GM18861 (cell line): ENCODE data around the gene NCAPH2.

Experiments used
- ATAC-seq: cut with Tn5 transposase; IDR thresholded peaks from one replicate; pipeline ENCODE4 v1.9.1; 2021; ENCODE audit not compliant: unreplicated experiment

NCAPH2 gene

GRCh38 chr22:50546326-50547262, 38.6 kb downstream of the NCAPH2 start:
- no peak for ATAC-seq

- ATAC-seq, result no peak
Observed at GRCh38 chr22:50547263-50547985, 39.4 kb downstream of the NCAPH2 start.

- no peak for ATAC-seq
Observed at GRCh38 chr22:50548040-50548920, 40.3 kb downstream of the NCAPH2 start.

GRCh38 chr22:50548921-50549790, 41.1 kb downstream of the NCAPH2 start:
- ATAC-seq, result no peak

GRCh38 chr22:50550395-50550794, 42.4 kb downstream of the NCAPH2 start:
- no peak for ATAC-seq

GRCh38 chr22:50551160-50551752, 43.2 kb downstream of the NCAPH2 start:
- no peak for ATAC-seq

- no peak for ATAC-seq
Observed at GRCh38 chr22:50553310-50553709, 45.3 kb downstream of the NCAPH2 start.

GRCh38 chr22:50556703-50557102, 48.7 kb downstream of the NCAPH2 start:
- no peak for ATAC-seq

GRCh38 chr22:50560034-50560433, 52.0 kb downstream of the NCAPH2 start:
- no peak for ATAC-seq

GRCh38 chr22:50561401-50562358, 53.7 kb downstream of the NCAPH2 start:
- ATAC-seq, result no peak

- peak; percentile 73 for ATAC-seq
Observed at GRCh38 chr22:50562523-50563412, 54.7 kb downstream of the NCAPH2 start, which contains the start of gene SYCE3. SYCE3 (minus strand) TSS chr22:50562919; CDS start chr22:50556405, 6,514 bp downstream.

GRCh38 chr22:50563413-50564160, 55.6 kb downstream of the NCAPH2 start:
- no peak for ATAC-seq

- ATAC-seq, result no peak
Observed at GRCh38 chr22:50564289-50564688, 56.3 kb downstream of the NCAPH2 start.

- ATAC-seq, result no peak
Observed at GRCh38 chr22:50567721-50568252, 59.8 kb downstream of the NCAPH2 start.

- ATAC-seq, result no peak
Observed at GRCh38 chr22:50568626-50569025, 60.6 kb downstream of the NCAPH2 start.

- ATAC-seq, result no peak
Observed at GRCh38 chr22:50569041-50569459, 61.0 kb downstream of the NCAPH2 start.
